Spinal cord (tissue), 10 donors: ENCODE results near the gene BPNT1. TPM values are rescaled to one million over a fixed set of nuclear protein-coding genes. Genes with fewer than 3 reads are reported as not detected.
"Not testable (repeated sequence)": the region's sequence is repeated elsewhere in the genome, so short reads cannot be mapped to it uniquely, and the experiment has no call there.

Source experiments
- DNase-seq, 6 donors: peaks; one replicate each; pipeline versions ENCODE4 v3.0.0 to v3.0.0-alpha.2; 2013 to 2015; ENCODE audit warnings: low spot score in 6 of 6, low read depth in 4 of 6
- H3K27ac ChIP-seq: one replicate; pipeline ENCODE4 v1.5.1; 2013; ENCODE audit warnings: low read depth, low read length, control low read depth
- H3K27me3 ChIP-seq: one replicate; pipeline ENCODE4 v1.6.1; 2013; ENCODE audit warnings: low read length; ENCODE audit not compliant: control insufficient read depth, insufficient read depth
- H3K36me3 ChIP-seq: one replicate; pipeline ENCODE4 v1.6.1; 2013; ENCODE audit warnings: low read length; ENCODE audit not compliant: control insufficient read depth, insufficient read depth
- H3K4me1 ChIP-seq: one replicate; pipeline ENCODE4 v1.6.1; 2013; ENCODE audit warnings: low read length; ENCODE audit not compliant: control insufficient read depth, insufficient read depth
- H3K4me3 ChIP-seq: one replicate; pipeline ENCODE4 v1.5.1; 2013; ENCODE audit warnings: low read depth, low read length, control low read depth
- H3K9me3 ChIP-seq: one replicate; pipeline ENCODE4 v1.6.1; 2013; ENCODE audit warnings: low read length; ENCODE audit not compliant: control insufficient read depth, insufficient read depth
- WGBS: methylation state at CpG from one replicate; pipeline ENCODE4 v1.1.5; 2013; ENCODE audit warnings: missing lambda C conversion rate; ENCODE audit not compliant: insufficient coverage; 5-methylcytosine and 5-hydroxymethylcytosine counted together
- polyA plus RNA-seq, 2 donors: library from polyadenylated mRNA; unstranded; fragments of 120-200 nt; gene quantifications; one replicate each; pipeline ENCODE4 v1.2.1, GENCODE V29; 2013; ENCODE audit not compliant: insufficient read length in 2 of 2
- total RNA-seq, 2 donors: library from RNA; depleted of rRNA in 1 of 2; stranded (reverse); fragments of 120-200 nt in 1 of 2; fragments of >200 nt in 1 of 2; gene quantifications; one replicate each; pipeline versions ENCODE4 v1.2.3 to v1.2.4, GENCODE V29; 2013 to 2014
- donor health status: healthy.

The BPNT1 gene
- total and polyA plus RNA-seq, 4 donors: 22.6 to 36.3 (median 28.8) TPM

DNA sequence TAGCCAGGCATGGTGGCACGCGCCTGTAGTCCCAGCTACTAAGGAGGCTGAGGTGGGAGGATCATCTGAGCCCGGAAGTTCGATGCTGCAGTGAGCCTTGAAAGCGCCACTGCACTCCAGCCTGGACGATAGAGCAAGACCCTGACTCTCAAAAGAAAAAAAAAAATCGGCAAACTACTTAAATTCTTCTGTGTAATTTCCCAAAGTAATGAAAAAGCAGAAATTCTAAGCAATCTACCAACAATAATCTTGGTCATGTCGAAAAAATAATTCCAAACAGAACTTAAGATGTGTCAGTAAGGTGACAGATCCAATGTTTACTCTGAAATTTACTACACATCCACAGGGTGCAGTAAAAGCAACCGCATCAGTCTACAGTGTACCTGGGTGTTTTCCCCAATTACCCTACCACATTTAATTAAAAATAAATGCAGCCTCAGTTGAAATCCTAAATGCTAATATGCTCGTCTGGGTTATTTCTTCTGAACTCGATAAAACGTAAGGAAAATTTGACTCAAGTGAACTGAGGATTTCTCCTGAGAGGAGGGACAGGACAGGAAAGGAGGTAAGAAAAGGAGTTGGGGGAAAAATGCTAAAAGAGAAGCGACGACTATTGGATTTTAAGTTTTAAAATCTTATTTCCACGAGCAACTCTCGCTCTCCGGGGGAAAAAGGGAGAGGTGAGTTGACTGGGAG is 44.1 kb downstream of the BPNT1 start:
- Histone ChIP-seq H3K27ac (peak overlapping the region; percentile 96), H3K27me3 (no peaks in the 10 kb centered on the region), H3K4me3 (peak overlapping the region; percentile 97), H3K4me1 (peaks cover 14% of the 10 kb centered on the region), H3K36me3 (no peaks in the 10 kb centered on the region), H3K9me3 (no peaks in the 10 kb centered on the region)
- WGBS: 50% methylated on average over 10 of the region's 17 CpGs
- DNase-seq: peak in 1 of 6 donors; percentile 0

DNA sequence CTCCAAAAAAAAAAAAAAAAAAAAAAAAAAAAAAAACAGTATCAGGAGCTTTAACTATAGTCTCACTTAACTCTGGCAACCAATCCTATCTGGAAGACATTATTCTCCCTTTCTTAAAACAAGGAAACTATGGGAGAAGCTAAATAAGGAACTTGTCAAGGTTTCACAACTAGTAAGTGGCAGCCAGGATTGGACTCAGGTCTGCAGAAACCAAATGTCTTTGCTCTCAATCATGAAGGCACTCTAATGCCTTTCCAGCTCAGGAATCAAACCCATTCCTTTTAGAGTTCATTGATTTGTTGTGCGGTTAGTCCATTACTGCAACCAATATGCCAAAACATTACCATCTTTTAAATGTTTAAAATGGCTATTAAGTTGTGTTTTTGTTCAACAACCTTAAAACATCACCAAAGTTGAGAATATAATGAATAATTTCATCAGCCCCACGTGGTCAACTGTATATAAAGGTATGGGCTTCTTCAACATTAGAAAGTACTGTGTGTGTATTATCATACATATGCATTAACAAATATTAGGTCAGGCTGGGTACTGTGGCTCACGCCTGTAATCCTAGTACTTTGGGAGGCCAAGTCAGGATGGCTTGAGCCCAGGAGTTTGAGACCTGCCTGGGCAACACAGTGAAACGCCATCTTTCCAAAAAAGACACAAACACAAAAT is 44.8 kb downstream of the BPNT1 start:
- H3K36me3 ChIP-seq: peaks cover 2% of the 10 kb centered on the region
- DNase-seq: no peak
- peaks cover 14% of the 10 kb centered on the region for H3K4me1 ChIP-seq
- peak overlapping the region; percentile 97 for H3K4me3 ChIP-seq
- no peaks in the 10 kb centered on the region for H3K9me3 ChIP-seq
- H3K27ac ChIP-seq: no peak overlapping the region
- 71% methylated on average over 1 of the region's 4 CpGs for WGBS
- no peaks in the 10 kb centered on the region for H3K27me3 ChIP-seq

DNA sequence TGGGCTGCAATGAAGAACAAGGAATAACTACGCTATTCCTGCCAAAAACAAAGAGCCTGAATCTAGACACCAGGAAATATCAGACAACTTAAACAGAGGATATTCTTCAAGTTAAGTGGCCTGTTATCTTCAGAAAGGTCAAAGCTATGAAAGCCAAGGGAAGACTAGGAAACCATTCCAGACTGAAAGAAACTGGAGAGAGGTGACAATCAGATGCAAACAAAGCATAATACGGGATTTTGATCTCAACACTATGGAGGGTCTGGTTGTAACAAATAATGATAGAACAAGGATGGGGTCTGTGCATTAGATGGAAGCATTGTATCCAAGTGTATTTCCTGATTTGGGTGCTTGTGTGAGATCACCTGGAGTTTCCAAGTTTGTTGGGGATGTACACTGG is 45.9 kb downstream of the BPNT1 start:
- DNase-seq: no peak
- H3K27ac ChIP-seq: no peak overlapping the region
- peaks cover 14% of the 10 kb centered on the region for H3K4me1 ChIP-seq
- H3K4me3 ChIP-seq: no peak overlapping the region
- H3K9me3 ChIP-seq: no peaks in the 10 kb centered on the region
- H3K36me3 ChIP-seq: peaks cover 11% of the 10 kb centered on the region
- WGBS: 100% methylated on average over 1 of the region's 2 CpGs
- no peaks in the 10 kb centered on the region for H3K27me3 ChIP-seq

DNA sequence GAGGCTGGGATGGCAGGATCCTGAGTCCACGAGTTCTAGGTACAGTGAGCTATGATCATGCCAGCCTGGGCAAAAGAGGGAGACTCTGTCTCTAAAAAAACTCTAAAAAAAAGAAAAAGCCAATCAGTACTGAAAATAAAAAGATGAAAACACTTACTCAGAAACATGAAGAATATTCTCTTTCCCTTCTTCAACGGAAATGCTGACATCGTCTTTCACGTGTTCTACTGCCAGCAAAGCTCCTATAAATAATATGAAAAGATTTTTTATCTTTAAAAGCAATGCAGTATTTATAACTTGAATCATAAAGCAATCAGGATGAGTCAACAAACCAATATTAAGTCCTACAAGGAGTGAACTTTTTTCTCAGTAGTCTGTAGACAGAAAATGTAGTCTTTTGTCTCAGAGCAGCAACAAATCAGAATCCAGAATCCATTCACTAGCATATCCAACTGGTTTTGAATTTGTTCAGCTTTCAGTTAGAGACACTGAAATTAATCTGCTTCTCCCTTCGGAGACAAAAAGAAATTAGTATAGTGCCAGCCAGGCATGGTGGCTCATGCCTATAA is 49.5 kb downstream of the BPNT1 start:
- Histone ChIP-seq H3K36me3 (peaks cover 19% of the 10 kb centered on the region), H3K27ac (no peak overlapping the region), H3K4me3 (no peak overlapping the region), H3K4me1 (peaks cover 5% of the 10 kb centered on the region), H3K9me3 (no peaks in the 10 kb centered on the region), H3K27me3 (no peaks in the 10 kb centered on the region)
- no peak for DNase-seq
- 80% methylated on average over 1 of the region's 5 CpGs for WGBS

DNA sequence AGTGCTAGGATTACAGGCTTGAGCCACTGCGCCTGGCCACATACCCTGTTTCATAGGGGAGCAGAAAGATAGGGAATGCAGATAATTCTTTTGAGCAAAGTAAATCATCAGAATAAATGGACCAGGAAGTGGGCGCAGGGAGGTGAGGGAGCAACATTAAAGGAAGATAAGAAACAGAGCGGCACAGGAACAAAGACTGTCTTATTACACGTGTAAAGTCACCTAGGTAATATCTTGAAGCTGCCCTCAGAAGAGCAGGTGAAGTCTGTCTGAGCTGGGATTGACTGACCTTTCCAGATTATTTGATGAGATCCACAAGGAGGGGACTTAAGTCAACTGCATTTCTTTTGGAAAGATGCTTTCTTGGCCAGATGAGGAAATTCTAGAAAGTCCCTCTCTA is 50.9 kb downstream of the BPNT1 start:
- WGBS: 98% methylated on average over 4 of the region's 4 CpGs
- no peak for DNase-seq
- H3K4me3 ChIP-seq: no peak overlapping the region
- no peaks in the 10 kb centered on the region for H3K9me3 ChIP-seq
- no peaks in the 10 kb centered on the region for H3K27me3 ChIP-seq
- H3K27ac ChIP-seq: no peak overlapping the region
- H3K4me1 ChIP-seq: no peaks in the 10 kb centered on the region
- H3K36me3 ChIP-seq: peaks cover 19% of the 10 kb centered on the region

DNA sequence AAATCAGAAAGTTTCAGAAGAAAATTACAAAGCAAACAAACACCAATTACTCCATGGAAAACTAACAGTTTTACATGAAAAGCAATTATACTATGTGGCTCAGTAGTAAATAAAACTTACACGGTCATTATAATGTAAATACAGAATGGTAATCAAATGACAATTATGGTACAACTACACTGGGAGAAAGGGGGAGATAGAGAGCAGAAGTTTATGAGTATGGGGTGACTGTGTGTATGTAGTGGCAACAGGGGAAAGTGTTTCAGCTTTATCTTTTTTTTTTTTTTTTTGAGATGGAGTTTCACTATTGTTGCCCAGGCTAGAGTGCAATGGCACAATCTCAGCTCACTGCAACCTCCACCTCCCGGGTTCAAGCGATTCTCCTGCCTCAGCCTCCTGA is 51.8 kb downstream of the BPNT1 start:
- H3K4me1 ChIP-seq, H3K4me3 ChIP-seq, H3K27ac ChIP-seq, H3K27me3 ChIP-seq, H3K9me3 ChIP-seq, DNase-seq: not testable (repeated sequence)
- no CpG with 5 or more reads among the region's 3 CpGs for WGBS
- peaks cover 19% of the 10 kb centered on the region for H3K36me3 ChIP-seq

DNA sequence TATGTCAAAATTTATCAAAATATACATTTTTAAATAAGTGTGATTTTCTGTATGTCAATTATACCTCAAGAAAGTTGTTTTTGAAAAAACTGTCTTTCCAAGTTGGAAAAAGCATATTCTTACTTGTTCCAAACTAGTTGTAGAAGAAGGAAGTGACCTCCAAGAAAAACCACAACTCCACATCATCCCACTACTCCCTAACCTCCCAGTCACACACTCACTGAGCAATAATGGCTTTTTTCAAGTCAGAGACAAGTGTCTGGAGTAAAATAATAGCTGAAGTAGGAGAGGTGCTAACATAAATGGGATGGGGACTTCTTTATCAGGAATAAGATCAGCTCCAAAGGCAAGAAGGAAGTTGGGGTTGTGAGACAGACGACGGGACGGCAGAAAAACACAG is 56.7 kb downstream of the BPNT1 start:
- Histone ChIP-seq H3K4me1 (no peaks in the 10 kb centered on the region), H3K9me3 (no peaks in the 10 kb centered on the region), H3K27me3 (no peaks in the 10 kb centered on the region), H3K4me3 (no peak overlapping the region), H3K36me3 (peaks cover 7% of the 10 kb centered on the region), H3K27ac (no peak overlapping the region)
- WGBS: no CpG with 5 or more reads among the region's 3 CpGs
- no peak for DNase-seq

DNA sequence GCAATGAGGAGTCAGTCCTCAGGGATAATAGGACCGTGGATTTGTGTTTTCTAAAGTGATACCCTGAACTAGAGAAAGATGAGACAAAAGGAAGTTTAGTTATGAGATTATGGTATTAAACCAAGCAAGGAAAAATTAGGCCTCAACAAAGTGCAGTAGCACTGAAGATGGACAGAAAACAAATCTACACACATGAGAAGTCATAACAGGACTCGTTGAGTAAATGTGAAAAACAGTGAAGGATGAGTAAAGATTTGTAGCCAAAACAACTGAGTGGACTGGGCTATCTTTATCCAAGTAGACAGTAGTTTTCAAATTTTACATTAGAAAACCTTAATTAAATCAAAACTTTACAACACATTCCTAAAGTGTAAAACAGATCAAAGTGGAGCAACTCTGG is 58.3 kb downstream of the BPNT1 start:
- Histone ChIP-seq H3K36me3 (peaks cover 10% of the 10 kb centered on the region), H3K27me3 (no peaks in the 10 kb centered on the region), H3K27ac (no peak overlapping the region), H3K4me3 (no peak overlapping the region), H3K4me1 (no peaks in the 10 kb centered on the region), H3K9me3 (no peaks in the 10 kb centered on the region)
- 100% methylated on average over 1 of the region's 2 CpGs for WGBS
- DNase-seq: no peak

DNA sequence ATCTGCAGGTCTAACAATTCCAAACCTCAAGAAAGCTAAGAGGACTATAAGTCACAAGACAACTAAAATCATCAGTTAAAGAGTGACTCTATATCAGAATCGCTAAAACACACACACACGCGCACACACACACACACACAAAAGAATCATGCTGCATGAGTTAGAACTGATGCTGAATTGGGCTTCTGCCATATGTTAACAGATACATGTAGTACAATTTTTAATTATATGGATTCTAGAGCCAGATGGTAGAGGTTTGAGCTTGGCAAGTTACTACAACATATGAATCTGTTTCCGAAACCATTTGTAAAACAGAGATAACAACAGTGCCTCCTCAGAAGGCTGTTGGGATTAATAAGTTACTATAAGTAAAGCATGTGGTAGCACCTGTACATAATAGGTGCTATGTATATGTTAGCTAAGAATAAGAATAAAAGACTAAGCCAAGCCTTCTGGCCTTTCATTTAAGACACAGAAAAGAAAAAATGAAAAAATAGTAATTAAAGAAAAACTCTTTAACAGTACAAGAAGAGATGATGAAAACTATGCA is 61.2 kb downstream of the BPNT1 start:
- no peak overlapping the region for H3K4me3 ChIP-seq
- WGBS: 100% methylated on average over 1 of the region's 4 CpGs
- H3K27ac ChIP-seq: no peak overlapping the region
- no peaks in the 10 kb centered on the region for H3K4me1 ChIP-seq
- no peaks in the 10 kb centered on the region for H3K27me3 ChIP-seq
- DNase-seq: peak in 2 of 6 donors; percentile 8 to 85
- peaks cover 10% of the 10 kb centered on the region for H3K36me3 ChIP-seq
- H3K9me3 ChIP-seq: no peaks in the 10 kb centered on the region
